Keratinocyte (primary cell): ENCODE data around the gene GPS1. TPM values are rescaled to one million over a fixed set of nuclear protein-coding genes. Genes with fewer than 3 reads are reported as not detected.

Experiments
- DNase-seq: peaks from one replicate; pipeline ENCODE4 v3.0.0-alpha.2; 2011; ENCODE audit warnings: low read depth, missing footprints, low spot score
- FAIRE-seq: peaks from 2 replicates; lab custom pipeline; 2011; peaks lifted over from hg19 to GRCh38; lab: Jason Lieb, UNC
- H2AFZ ChIP-seq: 2 replicates; pipeline ENCODE4 v1.6.0; 2012; ENCODE audit warnings: low read length, control low read depth, inconsistent platforms; ENCODE audit not compliant: control insufficient read depth
- H3K27ac ChIP-seq: 2 replicates; pipeline ENCODE4 v1.5.1; 2011; ENCODE audit warnings: low read length; ENCODE audit not compliant: control insufficient read depth, insufficient read depth
- H3K27me3 ChIP-seq: 3 replicates; pipeline ENCODE4 v1.6.0; 2011; ENCODE audit warnings: low read length; ENCODE audit not compliant: control insufficient read depth, insufficient read depth; ENCODE audit errors: extremely low read depth
- H3K36me3 ChIP-seq, 2 experiments: 2 replicates in 1 of 2; 3 replicates in 1 of 2; pipeline ENCODE4 v1.5.1; 2011; ENCODE audit warnings: low read length in 2 of 2, mild to moderate bottlenecking in 1 of 2; ENCODE audit not compliant: control insufficient read depth in 2 of 2, insufficient read depth in 2 of 2; ENCODE audit errors: extremely low read depth in 1 of 2
- H3K4me1 ChIP-seq: 3 replicates; pipeline ENCODE4 v1.5.1; 2011; ENCODE audit warnings: low read length; ENCODE audit not compliant: control insufficient read depth, insufficient read depth; ENCODE audit errors: extremely low read depth
- H3K4me2 ChIP-seq: 3 replicates; pipeline ENCODE4 v1.6.0; 2011; ENCODE audit warnings: low read depth, low read length; ENCODE audit not compliant: control insufficient read depth, insufficient read depth; ENCODE audit errors: extremely low read depth
- H3K4me3 ChIP-seq, 3 experiments: fragments of 200-600 bp in 1 of 3; sonication (generic) in 1 of 3; 2 replicates in 2 of 3; 3 replicates in 1 of 3; pipeline ENCODE4 v1.5.1; 2011 to 2016; ENCODE audit warnings: low read length in 3 of 3, mild to moderate bottlenecking in 3 of 3, control low read depth in 2 of 3, inconsistent platforms in 1 of 3, low read depth in 1 of 3, mixed read lengths in 1 of 3, mixed run types in 1 of 3, moderate library complexity in 1 of 3; ENCODE audit not compliant: control insufficient read depth in 2 of 3, insufficient read depth in 2 of 3; ENCODE audit errors: extremely low read depth in 1 of 3
- H3K79me2 ChIP-seq: 2 replicates; pipeline ENCODE4 v1.6.0; 2012; ENCODE audit warnings: low read length; ENCODE audit not compliant: control insufficient read depth, insufficient read depth
- H3K9ac ChIP-seq: 3 replicates; pipeline ENCODE4 v1.6.0; 2011; ENCODE audit warnings: low read length; ENCODE audit not compliant: control insufficient read depth, insufficient read depth; ENCODE audit errors: extremely low read depth
- H3K9me1 ChIP-seq: 3 replicates; pipeline ENCODE4 v1.6.0; 2011; ENCODE audit warnings: low read length; ENCODE audit not compliant: control insufficient read depth, insufficient read depth; ENCODE audit errors: extremely low read depth
- H3K9me3 ChIP-seq: 2 replicates; pipeline ENCODE4 v1.5.1; 2012; ENCODE audit warnings: low read depth, low read length; ENCODE audit not compliant: control insufficient read depth
- H4K20me1 ChIP-seq: 3 replicates; pipeline ENCODE4 v1.6.0; 2011; ENCODE audit warnings: low read length; ENCODE audit not compliant: control insufficient read depth, insufficient read depth; ENCODE audit errors: extremely low read depth
- EZH2 ChIP-seq: IDR thresholded peaks from one replicate; pipeline ENCODE4 v1.6.1; 2012; ENCODE audit warnings: inconsistent platforms, mild to moderate bottlenecking, low read length, moderate library complexity
- dilution Hi-C: fragments of 300-500 bp; cut with MboI; formaldehyde crosslinking; loops from one replicate; pipeline ENCODE4 v1.7.0; 2020; ENCODE audit warnings: low sequenced_read_pairs; ENCODE audit not compliant: extremely low pct_ligation_motif_present
- polyA plus RNA-seq, 5 experiments: library from polyadenylated mRNA; depleted of rRNA in 3 of 5; stranded (reverse) in 3 of 5; stranded (forward) in 1 of 5; unstranded in 1 of 5; fragments of >200 nt; gene quantifications; 1 replicate in 1 of 5; 2 replicates in 3 of 5; 3 replicates in 1 of 5; pipeline versions ENCODE4 v1.2.1 to v1.2.3, GENCODE V29; 2011 to 2012; ENCODE audit warnings: missing spikeins in 2 of 5, low read depth in 1 of 5, low replicate concordance in 1 of 5
- TF ChIP-seq, protein P1 (sequence below), 3 experiments: IDR thresholded peaks in 1 of 3; conservative IDR thresholded peaks in 1 of 3; optimal IDR thresholded peaks in 1 of 3; 2 replicates in 2 of 3; 3 replicates in 1 of 3; pipeline versions ENCODE3 to v1.5.1; 2011; ENCODE audit warnings: low read length in 3 of 3, mild to moderate bottlenecking in 3 of 3, moderate library complexity in 2 of 3, control low read depth in 1 of 3, inconsistent platforms in 1 of 3; ENCODE audit not compliant: insufficient read depth in 2 of 3; ENCODE audit errors: extremely low read depth in 1 of 3

The GPS1 gene
- polyA plus RNA-seq, 1 donor (not counting 4 experiments of a cell fraction or from before 2014, with no cell fraction given), result 60.4 TPM

DNA sequence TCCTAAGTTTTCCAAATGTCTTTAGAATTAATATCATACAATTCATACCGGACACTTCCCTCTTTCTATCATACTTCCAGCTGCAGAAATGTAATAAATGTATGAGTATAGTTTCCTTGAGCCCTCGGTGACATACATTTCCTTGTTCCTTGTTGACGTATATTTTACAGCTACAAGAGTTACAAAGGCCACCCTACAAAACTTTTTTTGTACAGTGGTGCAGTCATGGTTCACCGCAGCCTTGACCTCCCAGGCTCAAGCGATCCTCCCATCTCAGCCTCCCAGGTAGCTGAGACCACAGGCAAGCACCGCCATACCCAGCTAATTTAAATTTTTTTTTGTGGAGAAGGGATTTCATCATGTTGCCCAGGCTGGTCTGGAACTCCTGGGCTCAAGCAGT is 21.1 kb downstream of the GPS1 start:
- Histone ChIP-seq H3K4me2 (no peak overlapping the region), H3K27ac (no peak overlapping the region), H3K4me3 (no peak overlapping the region), H3K36me3 (peaks cover 1 to 4% of the 10 kb centered on the region in 2 experiments), H3K9me3 (no peaks in the 10 kb centered on the region), H3K9ac (no peak overlapping the region), H3K9me1 (no peaks in the 10 kb centered on the region), H4K20me1 (no peaks in the 10 kb centered on the region), H3K79me2 (no peaks in the 10 kb centered on the region), H3K27me3 (no peaks in the 10 kb centered on the region), H2AFZ (no peak overlapping the region), H3K4me1 (no peaks in the 10 kb centered on the region)
- TF ChIP-seq, protein P1, sequence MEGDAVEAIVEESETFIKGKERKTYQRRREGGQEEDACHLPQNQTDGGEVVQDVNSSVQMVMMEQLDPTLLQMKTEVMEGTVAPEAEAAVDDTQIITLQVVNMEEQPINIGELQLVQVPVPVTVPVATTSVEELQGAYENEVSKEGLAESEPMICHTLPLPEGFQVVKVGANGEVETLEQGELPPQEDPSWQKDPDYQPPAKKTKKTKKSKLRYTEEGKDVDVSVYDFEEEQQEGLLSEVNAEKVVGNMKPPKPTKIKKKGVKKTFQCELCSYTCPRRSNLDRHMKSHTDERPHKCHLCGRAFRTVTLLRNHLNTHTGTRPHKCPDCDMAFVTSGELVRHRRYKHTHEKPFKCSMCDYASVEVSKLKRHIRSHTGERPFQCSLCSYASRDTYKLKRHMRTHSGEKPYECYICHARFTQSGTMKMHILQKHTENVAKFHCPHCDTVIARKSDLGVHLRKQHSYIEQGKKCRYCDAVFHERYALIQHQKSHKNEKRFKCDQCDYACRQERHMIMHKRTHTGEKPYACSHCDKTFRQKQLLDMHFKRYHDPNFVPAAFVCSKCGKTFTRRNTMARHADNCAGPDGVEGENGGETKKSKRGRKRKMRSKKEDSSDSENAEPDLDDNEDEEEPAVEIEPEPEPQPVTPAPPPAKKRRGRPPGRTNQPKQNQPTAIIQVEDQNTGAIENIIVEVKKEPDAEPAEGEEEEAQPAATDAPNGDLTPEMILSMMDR (optimal IDR thresholded peaks at IDR 0.05 in 1 of 3, IDR thresholded peaks at IDR 0.05 in 1 of 3, conservative IDR thresholded peaks at IDR 0.05 in 1 of 3; ENCODE audit: extremely low read depth in 1 of 3, insufficient read depth in 2 of 3, low read length in 3 of 3), result no peak
- TF ChIP-seq EZH2, result no peak
- dilution Hi-C loops, result no loop called here
- FAIRE-seq, result no peak
- no peak for DNase-seq

DNA sequence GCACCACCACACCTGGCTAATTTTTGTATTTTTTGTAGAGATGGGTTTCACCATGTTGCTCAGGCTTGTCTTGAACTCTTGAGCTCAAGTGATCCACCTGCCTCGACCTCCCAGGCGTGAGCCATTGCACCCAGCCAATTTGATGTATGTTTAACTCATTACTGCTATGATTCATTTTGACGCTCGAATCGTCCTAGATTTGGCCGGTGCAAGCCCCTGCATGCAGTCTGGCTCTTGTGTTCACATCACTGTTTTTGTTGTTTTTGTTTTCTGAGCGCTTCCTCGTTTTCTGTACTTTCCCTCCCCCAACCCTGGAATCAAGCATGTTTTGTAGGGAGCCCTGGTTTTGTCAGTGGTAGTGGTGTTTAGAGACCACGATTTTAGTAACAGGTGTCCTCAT is 21.7 kb downstream of the GPS1 start:
- Histone ChIP-seq H3K9me1 (no peaks in the 10 kb centered on the region), H3K36me3 (peaks cover 6 to 7% of the 10 kb centered on the region in 2 experiments), H3K27me3 (no peaks in the 10 kb centered on the region), H2AFZ (no peak overlapping the region), H3K27ac (no peak overlapping the region), H3K79me2 (no peaks in the 10 kb centered on the region), H4K20me1 (no peaks in the 10 kb centered on the region), H3K4me3 (no peak overlapping the region), H3K9ac (no peak overlapping the region), H3K4me1 (no peaks in the 10 kb centered on the region), H3K4me2 (no peak overlapping the region), H3K9me3 (no peaks in the 10 kb centered on the region)
- TF ChIP-seq, protein P1 (optimal IDR thresholded peaks at IDR 0.05 in 1 of 3, IDR thresholded peaks at IDR 0.05 in 1 of 3, conservative IDR thresholded peaks at IDR 0.05 in 1 of 3; ENCODE audit: extremely low read depth in 1 of 3, insufficient read depth in 2 of 3, low read length in 3 of 3), result no peak
- no peak for TF ChIP-seq EZH2
- FAIRE-seq (no peak), DNase-seq (no peak)
- dilution Hi-C loops, result no loop called here
